ENCODE data around the gene ENSA.

The ENSA gene, protein sequence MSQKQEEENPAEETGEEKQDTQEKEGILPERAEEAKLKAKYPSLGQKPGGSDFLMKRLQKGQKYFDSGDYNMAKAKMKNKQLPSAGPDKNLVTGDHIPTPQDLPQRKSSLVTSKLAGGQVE

DNA sequence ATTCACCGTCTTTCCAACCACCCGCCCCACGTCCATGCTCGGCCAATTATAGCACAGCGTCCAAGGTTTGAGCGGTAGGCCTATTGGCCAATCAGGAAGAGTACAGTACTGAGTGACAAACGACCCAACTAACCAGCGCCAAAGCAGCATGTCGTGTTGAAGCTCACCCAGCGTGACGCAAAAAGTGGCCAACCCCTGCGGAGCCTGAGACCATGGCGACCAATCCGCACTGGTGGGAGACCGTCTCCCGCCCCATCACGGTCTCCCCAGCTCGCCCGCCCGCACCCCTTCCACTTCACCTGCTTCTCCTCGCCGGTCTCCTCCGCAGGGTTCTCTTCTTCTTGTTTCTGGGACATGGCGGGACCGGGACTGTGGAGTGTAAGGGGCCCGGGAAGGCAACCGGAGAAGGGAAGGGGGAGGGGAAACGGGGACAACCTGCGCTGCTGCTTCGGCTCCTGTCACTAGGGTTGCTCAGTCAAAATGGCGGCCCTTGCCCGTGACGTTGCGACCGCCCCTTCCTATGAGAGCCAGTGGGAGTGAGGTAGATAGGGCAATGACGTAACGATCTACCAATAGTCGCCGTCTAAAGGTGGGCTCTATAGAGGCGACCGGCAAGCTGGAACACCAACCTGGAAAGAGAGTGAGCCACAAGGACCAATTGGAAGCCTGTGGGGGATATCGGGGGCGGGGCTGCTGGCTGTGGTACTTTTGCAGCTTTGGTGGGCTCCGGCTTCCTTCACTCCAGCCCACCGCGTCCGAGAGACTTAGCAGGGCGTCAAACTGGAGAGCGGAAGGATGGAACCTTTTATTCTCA is at the start of gene ENSA:
Gene ENSA (minus strand): TSS at position 498 of the 814 bp plus-strand sequence. CDS start 142 bp downstream, at position 356.
- ChIA-PET POLR2A (interaction anchor here (0.6 to 3.9 kb wide), 51 partner anchors 8 to 620 kb away, joined by 3 to 57 read pairs (median 4); partner anchors contain the start of genes GOLPH3L, MCL1, MINDY1 and SETDB1), CTCF (interaction anchor here (0.9 to 1.0 kb wide), 2 partner anchors 10 to 69 kb away, joined by 3 to 4 read pairs; no protein-coding TSS in a partner anchor)
- DNase-seq (ENCODE audit: extremely low spot score), result peak; percentile 97
- TF ChIP-seq NFRKB (IDR thresholded peaks at IDR 0.05) (0 out of 2 replicates have a peak, but pooled peaks have one; percentile 46), BHLHE40 (IDR thresholded peaks at IDR 0.05; ENCODE audit: borderline replicate concordance) (no peak), CTBP1 (IDR thresholded peaks at IDR 0.05; ENCODE audit: borderline replicate concordance) (no peak), ARNT (IDR thresholded peaks at IDR 0.05) (no peak), FOXM1 (IDR thresholded peaks at IDR 0.05; ENCODE audit: borderline replicate concordance) (no peak), ELF4 (IDR thresholded peaks at IDR 0.05) (peak; percentile 11; the same call in 1 of the 2 replicates), LEF1 (IDR thresholded peaks at IDR 0.05; ENCODE audit: borderline replicate concordance) (no peak), TARDBP (IDR thresholded peaks at IDR 0.05) (peak; percentile 64), SP1 (IDR thresholded peaks at IDR 0.05) (0 out of 2 replicates have a peak, but pooled peaks have one; percentile 28), FOXK2 (IDR thresholded peaks at IDR 0.05) (no peak), ZNF384 (IDR thresholded peaks at IDR 0.05) (no peak), HDGF (IDR thresholded peaks at IDR 0.05; ENCODE audit: borderline replicate concordance) (0 out of 2 replicates have a peak, but pooled peaks have one; percentile 8), L3MBTL2 (conservative IDR thresholded peaks at IDR 0.05) (peak; percentile 47), SUZ12 (IDR thresholded peaks at IDR 0.05) (no peak)
- TF ChIP-seq, protein P1, sequence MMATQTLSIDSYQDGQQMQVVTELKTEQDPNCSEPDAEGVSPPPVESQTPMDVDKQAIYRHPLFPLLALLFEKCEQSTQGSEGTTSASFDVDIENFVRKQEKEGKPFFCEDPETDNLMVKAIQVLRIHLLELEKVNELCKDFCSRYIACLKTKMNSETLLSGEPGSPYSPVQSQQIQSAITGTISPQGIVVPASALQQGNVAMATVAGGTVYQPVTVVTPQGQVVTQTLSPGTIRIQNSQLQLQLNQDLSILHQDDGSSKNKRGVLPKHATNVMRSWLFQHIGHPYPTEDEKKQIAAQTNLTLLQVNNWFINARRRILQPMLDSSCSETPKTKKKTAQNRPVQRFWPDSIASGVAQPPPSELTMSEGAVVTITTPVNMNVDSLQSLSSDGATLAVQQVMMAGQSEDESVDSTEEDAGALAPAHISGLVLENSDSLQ (IDR thresholded peaks at IDR 0.05), result peak; percentile 100

DNA sequence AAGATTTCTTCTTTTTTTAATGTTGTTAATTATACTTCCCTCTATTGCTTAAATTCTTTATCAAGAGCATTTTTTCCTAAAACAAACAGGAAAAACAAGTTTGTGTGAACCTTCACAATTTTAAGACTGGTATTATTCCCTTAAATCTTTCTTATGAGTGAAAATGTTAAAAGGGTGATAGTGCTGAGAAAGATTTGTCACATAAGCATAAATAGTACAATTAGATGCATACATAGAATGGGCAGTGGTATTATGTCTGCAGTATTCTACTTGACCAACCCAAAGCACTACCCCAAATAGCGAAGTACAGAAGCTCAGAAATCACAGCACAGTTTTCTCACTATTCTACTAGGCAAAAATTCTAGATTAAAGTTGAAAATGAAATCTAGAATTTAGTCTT is 49.6 kb upstream of the ENSA start:
- CTCF ChIA-PET, result no interaction called here
- POLR2A ChIA-PET, result interaction anchor here (1.8 kb wide), 1 partner anchor 18 kb away, joined by 6 read pairs; the partner anchor contains the start of gene GOLPH3L
- TF ChIP-seq FOXK2 (IDR thresholded peaks at IDR 0.05), result no peak
- TF ChIP-seq SUZ12 (IDR thresholded peaks at IDR 0.05), result no peak
- TF ChIP-seq HDGF (IDR thresholded peaks at IDR 0.05; ENCODE audit: borderline replicate concordance), result no peak
- TF ChIP-seq ARNT (IDR thresholded peaks at IDR 0.05), result no peak
- TF ChIP-seq CTBP1 (IDR thresholded peaks at IDR 0.05; ENCODE audit: borderline replicate concordance), result no peak
- TF ChIP-seq, protein P1 (IDR thresholded peaks at IDR 0.05), result no peak
- TF ChIP-seq L3MBTL2 (conservative IDR thresholded peaks at IDR 0.05), result no peak
- no peak for TF ChIP-seq ZNF384 (IDR thresholded peaks at IDR 0.05)
- no peak for TF ChIP-seq FOXM1 (IDR thresholded peaks at IDR 0.05; ENCODE audit: borderline replicate concordance)
- TF ChIP-seq BHLHE40 (IDR thresholded peaks at IDR 0.05; ENCODE audit: borderline replicate concordance), result no peak
- TF ChIP-seq TARDBP (IDR thresholded peaks at IDR 0.05), result no peak
- TF ChIP-seq LEF1 (IDR thresholded peaks at IDR 0.05; ENCODE audit: borderline replicate concordance), result no peak
- TF ChIP-seq NFRKB (IDR thresholded peaks at IDR 0.05), result no peak
- TF ChIP-seq ELF4 (IDR thresholded peaks at IDR 0.05), result no peak
- DNase-seq (ENCODE audit: extremely low spot score), result no peak

DNA sequence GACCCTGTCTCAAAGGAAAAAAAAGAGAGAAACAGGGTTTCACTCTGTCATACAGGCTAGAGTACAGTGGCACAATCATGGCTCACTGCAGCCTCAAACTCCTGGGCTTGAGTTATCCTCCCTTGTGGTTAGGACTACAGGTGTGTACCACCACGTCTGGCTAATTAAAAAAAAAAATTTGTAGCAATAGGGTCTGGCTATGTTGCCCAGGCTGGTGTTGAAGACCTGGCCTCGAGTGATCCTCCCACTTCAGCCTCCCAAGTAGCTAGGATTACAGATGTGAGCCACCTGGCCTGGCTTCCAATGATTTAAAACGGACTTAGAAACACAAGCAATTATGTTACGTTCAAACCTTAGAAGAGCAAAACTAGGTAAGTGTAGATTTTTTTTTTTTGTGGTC is 45.5 kb upstream of the ENSA start:
- CTCF ChIA-PET, result no interaction called here
- TF ChIP-seq FOXA1 (IDR thresholded peaks at IDR 0.05), result no peak
- TF ChIP-seq BHLHE40 (IDR thresholded peaks at IDR 0.05; ENCODE audit: borderline replicate concordance), result no peak
- no peak for TF ChIP-seq CTBP1 (IDR thresholded peaks at IDR 0.05; ENCODE audit: borderline replicate concordance)
- TF ChIP-seq LEF1 (IDR thresholded peaks at IDR 0.05; ENCODE audit: borderline replicate concordance), result no peak
- POLR2A ChIA-PET, result no interaction called here
- no peak for DNase-seq (ENCODE audit: extremely low spot score)

DNA sequence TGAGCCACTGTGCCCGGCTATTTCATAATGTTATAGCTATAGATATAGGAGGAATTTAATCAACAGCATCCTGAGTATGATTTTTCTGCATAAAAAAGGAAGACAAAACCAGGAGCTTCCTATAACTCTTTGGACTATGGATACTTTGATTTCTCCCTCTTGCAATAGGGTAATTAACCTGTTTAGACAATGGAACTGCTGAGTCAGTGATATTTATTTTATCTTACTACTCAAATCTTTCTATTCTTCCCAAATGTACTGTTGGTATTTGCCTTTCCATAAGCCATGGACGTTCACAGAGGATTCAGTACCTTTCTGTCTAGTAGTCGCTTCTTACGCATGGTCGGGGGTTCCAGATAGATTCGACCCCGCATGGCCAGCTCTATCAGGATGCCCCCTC is 33.9 kb upstream of the ENSA start:
- no peak for DNase-seq (ENCODE audit: extremely low spot score)
- ChIA-PET POLR2A (no interaction called here), CTCF (no interaction called here)
- TF ChIP-seq FOXK2 (IDR thresholded peaks at IDR 0.05) (no peak), NFRKB (IDR thresholded peaks at IDR 0.05) (no peak), LEF1 (IDR thresholded peaks at IDR 0.05; ENCODE audit: borderline replicate concordance) (no peak), ZNF384 (IDR thresholded peaks at IDR 0.05) (no peak), FOXM1 (IDR thresholded peaks at IDR 0.05; ENCODE audit: borderline replicate concordance) (no peak), HDGF (IDR thresholded peaks at IDR 0.05; ENCODE audit: borderline replicate concordance) (no peak), FOXA1 (IDR thresholded peaks at IDR 0.05) (no peak)

DNA sequence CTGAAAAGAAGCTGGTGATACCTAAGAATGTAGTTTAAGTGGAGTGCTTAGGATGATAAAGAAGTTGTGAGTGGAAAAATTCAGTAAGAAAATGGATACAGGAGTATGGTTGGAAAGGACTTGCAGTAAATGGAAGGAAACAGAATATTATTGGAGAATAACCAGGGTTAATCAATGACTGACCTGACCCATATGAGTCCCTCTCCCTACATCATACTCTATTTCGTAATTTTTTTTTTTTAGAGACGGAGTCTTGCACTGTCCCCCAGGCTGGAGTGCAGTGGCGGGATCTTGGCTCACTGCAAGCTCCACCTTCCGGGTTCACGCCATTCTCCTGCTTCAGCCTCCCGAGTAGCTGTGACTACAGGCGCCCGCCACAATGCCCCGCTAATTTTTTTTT is 33.4 kb upstream of the ENSA start:
- TF ChIP-seq, protein P1 (IDR thresholded peaks at IDR 0.05), result no peak
- TF ChIP-seq ELF4 (IDR thresholded peaks at IDR 0.05) (no peak), HDGF (IDR thresholded peaks at IDR 0.05; ENCODE audit: borderline replicate concordance) (no peak), FOXA1 (IDR thresholded peaks at IDR 0.05) (no peak), ARNT (IDR thresholded peaks at IDR 0.05) (no peak), FOXM1 (IDR thresholded peaks at IDR 0.05; ENCODE audit: borderline replicate concordance) (no peak), TARDBP (IDR thresholded peaks at IDR 0.05) (no peak), LEF1 (IDR thresholded peaks at IDR 0.05; ENCODE audit: borderline replicate concordance) (no peak), SP1 (IDR thresholded peaks at IDR 0.05) (no peak), L3MBTL2 (conservative IDR thresholded peaks at IDR 0.05) (no peak), ZNF384 (IDR thresholded peaks at IDR 0.05) (no peak), FOXK2 (IDR thresholded peaks at IDR 0.05) (no peak), CTBP1 (IDR thresholded peaks at IDR 0.05; ENCODE audit: borderline replicate concordance) (no peak), BHLHE40 (IDR thresholded peaks at IDR 0.05; ENCODE audit: borderline replicate concordance) (no peak), NFRKB (IDR thresholded peaks at IDR 0.05) (no peak), SUZ12 (IDR thresholded peaks at IDR 0.05) (no peak)
- ChIA-PET CTCF (no interaction called here), POLR2A (no interaction called here)
- no peak for DNase-seq (ENCODE audit: extremely low spot score)

Measured in HEK293T (cell line).